NCI-H2081 (cell line): ENCODE data around the gene ATP8B4.

Experiments used
- DNase-seq, 2 experiments: peaks; one replicate each; lab custom pipeline; 2025; lab: John Stamatoyannopoulos, UW

Gene ATP8B4

DNA sequence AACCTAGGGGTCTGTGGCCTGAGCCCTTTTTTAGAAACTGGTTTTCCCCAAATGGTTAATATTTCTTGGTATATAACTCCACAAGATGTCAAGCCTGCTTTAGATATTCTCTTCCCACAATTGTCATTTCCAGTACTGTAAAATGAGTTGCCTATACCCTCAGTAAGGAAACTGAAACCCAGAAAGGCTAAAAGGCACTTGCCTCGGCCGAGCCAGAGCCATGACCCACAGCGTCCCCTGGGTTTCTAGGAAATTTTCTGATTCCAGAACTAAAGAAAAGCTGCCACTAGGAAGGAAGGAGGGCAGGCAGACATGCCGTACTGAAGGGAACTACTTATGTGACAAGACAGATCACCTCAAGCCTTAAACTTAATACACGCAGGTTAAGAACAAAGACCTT lies 59.1 kb downstream of the ATP8B4 start:
- DNase-seq: no peak

DNA sequence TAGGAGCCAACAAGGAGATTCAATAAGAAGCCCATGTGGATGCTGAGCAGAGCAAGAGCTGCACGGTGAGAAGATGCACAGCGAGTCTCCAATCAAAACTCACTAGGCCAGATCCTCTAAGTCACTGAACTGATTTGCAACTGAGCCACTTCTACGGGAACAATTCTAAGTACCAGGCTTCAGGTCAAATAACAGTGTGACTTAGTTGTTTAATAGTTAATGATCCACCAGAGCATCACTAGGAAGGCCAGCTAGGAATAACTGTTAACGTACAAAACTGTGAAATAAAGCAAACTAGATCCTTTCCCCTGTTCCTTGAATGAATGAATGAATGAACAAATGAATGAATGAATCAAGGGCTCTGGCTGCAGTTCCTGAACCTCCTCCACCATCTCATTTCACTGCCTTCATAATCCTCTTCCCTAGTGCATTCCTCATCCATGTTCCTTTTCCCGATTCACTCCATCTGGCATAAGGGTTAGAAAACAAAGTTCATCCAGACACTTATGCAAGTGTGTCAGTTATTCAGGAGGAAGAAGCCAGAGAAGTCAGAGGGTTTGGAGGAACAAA lies 59.7 kb downstream of the ATP8B4 start:
- peak in 1 of 2 experiments; percentile 15 for DNase-seq

DNA sequence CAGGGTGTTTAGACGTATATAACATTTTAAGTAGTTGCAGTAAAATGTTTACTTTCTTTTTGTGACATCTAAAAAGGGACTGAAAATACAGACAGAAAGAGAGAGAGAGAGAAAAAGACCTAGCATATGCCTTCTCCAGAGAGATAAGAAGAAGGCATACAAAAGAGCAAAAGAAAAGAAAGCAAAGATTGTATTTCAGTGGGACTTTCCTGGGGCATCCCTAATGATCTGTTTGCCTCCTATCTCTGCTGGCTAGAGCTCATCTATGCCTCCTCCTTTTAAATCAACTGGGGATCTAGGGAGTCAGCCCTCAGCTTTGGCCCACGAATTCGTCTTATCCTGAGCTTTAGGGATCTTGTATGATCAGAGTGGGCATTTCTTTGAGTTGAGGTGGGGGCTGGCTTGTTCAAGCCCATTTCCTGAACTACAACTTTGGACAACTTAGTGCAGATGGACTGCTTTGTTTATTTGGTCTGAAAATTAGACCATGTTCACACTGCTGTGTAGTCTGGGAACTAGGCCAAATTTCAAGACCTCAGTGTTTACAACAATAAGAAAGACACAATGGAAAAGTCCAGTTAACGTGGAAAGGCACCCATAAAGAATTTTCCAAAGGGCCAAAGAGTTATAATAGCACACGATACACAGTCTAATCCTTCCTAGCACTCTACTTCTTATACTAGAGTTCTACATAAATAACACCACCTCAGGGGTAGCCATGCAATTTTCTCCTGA lies 61.0 kb downstream of the ATP8B4 start:
- peak; percentile 27 to 75 for DNase-seq

DNA sequence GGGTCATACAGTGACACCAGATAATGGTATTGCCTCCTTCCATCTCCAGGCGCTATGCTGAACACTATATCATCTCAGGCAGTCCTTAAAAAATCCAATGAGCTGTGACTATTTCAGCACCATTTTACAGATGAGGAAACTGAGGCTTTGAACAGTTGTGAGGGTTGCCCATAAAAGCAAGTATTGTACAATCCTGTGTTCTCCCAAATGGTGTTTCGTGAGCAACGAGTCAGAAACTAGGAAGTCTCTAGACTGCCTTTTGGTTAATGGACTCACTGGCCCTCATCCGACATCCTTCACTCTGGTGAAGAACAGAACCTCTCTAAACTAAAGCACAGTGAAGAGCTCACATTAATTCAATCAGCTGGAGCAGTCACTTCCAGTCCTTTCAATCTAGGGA lies 61.8 kb downstream of the ATP8B4 start:
- no peak for DNase-seq

DNA sequence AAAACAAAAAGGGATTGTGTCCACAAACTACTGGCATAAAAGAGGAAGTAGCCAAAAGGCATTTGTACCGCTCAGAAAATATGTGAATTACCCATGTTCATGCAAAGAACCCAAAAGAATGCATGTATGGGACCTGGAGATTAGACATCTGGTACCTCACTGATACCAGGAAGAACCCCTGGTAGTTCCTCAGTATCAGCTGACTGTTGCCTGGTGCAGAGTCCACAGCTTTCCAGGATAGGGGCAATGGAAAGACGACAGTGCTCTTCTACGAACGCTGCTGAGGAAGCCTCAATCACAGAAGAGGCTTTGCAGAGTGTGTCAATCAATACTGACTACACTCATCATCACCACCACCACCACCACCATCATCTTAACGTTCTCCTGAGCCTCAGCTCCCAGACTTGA lies 63.3 kb downstream of the ATP8B4 start:
- no peak for DNase-seq

DNA sequence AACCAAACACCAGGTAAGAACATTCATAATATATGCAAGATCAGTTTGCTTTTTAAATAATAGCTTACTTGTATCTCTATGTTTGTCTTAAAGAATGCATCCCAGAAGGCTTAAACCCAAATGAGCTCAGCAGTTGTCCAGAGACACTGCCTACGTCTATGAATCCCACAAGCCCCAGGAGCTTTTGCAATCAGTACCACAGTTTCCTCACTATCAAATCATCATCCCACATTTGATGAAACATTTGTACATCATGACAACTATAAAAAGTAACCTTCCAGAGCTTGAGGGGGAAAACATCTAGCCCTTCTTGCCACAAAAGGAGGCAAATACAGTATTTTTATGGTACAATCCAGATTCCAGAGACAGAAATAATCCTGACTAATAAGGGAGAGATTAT lies 63.7 kb downstream of the ATP8B4 start:
- no peak for DNase-seq

DNA sequence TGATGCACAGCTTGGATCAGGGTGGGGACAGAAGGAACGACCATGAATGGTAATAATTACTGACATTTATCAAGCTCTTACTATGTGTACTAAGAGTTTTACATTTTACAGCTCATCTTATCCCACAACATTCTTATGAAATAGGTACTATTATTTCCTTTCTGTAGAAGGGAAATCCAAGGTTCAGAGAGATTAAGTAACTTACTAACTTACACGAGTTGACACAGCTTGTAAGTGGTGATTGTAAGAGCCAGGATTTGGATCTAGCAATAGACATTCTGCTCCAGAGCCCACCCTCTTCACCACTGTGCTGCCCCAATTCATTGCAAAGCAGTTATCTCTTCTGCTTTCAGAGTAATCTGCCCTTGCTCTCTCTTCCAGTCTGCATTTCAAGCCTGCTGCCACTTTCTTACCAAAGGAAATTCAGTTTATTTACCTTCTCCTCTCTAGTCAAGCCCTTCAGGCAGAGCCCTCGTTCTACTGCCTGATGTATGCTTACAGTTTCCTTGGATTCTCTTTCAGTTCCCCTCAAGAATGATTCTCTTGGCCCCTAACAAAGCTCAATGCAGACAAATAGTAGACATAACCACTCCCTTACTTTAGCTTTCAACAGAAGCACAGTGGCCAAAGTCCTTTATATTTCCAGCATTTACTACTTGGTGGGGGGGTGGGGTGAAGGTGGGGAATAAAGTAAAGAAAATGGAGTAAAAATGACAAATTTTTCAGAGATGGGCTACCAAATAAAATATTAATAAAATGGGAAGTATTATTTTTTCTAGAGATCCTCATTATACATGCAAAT lies 65.8 kb downstream of the ATP8B4 start:
- DNase-seq: no peak

DNA sequence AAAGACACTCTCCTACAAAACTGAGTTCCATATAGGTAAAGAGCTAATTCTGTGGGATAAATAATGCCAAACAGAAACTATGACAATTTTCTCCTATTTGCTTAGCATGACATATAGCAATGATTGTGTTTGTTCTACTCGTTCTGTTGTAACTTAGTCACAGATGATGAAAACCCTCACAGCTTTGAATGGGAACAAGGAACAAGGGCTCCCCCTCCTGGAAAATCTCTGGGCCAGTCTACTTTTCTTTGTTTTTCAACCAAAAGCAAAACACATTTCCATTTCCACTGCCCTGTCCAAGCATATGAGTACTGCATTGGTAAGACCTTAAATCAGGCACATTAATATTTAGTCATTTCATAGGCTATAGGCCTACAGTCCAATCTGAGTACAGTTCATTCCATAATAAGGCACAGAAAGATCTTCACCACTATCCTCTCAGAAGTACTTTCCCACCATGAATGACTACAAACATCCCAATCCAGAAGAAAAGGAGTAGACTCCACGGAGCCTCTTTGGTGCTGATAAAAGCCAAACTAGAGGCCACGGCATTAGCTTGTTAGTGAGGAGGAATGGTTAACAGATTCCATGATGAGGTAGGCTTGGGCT lies 67.1 kb downstream of the ATP8B4 start:
- DNase-seq: peak; percentile 52 to 62

DNA sequence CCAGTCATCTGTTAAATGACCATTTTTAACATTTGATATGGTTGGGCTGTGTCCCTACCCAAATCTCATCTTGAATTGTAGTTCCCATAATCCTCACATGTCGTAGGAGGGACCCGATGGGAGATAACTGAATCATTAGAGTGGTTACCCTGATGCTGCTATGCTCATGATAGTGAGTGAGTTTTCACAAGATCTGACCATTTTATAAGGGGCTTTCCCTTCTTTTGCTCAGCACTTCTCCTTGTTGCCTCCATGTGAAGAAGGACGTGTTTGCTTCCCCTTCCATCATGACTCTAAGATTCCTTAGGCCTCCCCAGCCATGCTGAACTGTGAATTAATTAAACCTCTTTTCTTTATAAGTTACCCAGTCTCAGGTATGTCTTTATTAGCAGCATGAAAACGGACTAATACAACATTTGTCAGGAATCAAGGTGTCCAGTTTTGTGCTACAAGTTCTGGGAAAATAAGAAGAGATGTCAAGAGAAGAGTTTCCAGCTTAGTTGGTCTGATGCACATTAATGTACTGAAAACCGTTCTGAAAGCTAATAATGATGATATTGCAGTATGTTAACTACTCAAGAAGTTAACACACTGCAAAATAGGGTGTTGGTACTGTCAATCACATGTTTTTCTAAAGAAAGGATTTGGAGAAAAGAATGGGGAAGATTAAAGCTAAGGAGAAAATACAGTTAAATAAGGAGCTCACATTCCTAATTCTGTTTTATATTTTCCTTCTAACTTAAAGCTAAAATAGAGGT lies 67.9 kb downstream of the ATP8B4 start:
- no peak for DNase-seq

DNA sequence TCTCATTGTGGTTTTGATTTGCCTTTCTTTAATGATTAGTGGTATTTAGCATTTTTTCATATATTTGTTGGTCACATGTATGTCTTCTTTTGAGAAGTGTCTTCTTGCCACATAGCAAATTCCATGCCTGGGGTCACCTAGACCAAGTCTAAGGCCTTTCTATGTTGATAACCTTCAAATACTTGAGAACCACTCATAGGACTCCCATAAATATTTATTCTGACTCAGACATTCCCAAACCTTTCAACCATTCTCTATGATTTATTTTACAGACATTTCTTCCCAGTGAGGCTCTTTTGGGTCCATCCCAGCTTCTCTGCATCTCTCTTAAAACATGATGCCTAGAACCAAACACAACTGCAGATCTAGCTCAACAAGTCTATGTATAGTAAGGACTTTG lies 69.2 kb downstream of the ATP8B4 start:
- no peak for DNase-seq

DNA sequence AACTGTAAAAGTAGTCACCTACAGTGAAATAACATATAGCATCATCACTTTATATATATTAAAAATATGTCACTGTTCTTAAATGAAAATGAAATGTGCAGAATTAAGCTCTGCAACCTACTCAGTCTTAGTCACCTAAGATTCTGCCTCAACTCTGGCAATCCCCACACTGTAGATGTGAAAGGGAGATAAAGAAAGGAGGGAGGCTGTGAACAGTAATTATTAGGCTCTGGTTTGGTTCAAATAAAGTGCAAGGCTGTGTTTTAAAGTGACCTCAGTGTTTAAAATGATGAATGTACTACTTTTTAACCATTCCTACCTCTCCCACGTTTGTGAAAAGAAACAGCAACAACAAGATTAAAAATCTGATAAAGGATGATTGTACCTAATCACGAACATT lies 72.2 kb downstream of the ATP8B4 start:
- no peak for DNase-seq

DNA sequence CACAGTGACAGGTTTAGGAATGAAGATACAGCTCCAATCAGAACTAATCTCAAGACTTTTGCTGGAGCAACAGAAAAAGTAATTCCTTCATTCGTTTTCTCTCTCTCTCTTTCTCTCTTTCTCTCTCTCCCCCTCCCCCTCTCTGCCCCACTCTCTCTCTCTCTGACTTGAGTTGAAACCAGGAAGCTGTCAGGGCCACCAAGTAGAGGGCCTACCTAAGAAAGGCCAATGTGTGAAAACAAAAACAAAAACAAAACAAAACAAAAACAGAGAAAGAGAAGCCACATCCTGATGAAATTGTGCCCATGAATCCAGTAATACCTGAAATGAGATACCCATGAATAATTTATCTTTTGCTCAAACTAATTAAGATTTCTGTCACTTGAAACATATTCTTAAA lies 72.9 kb downstream of the ATP8B4 start:
- DNase-seq: no peak

DNA sequence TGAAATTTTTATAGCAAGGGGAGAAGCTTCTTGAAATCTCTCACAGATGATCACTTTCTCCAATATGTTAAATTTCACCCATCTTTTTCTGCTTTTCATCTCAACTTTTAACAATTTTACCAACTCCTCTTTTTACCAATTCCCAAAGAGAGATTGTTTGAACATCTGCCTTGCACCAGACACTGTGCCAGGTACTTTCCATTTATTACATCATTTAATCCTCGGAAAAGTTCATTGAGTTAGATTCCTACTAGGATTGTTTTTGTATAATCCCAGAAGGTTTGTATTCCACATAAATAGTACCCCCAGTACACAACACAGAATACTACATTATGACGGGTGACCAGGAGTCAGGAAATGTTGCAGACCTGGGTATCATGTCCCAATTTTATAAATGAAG lies 74.1 kb downstream of the ATP8B4 start:
- DNase-seq: no peak

DNA sequence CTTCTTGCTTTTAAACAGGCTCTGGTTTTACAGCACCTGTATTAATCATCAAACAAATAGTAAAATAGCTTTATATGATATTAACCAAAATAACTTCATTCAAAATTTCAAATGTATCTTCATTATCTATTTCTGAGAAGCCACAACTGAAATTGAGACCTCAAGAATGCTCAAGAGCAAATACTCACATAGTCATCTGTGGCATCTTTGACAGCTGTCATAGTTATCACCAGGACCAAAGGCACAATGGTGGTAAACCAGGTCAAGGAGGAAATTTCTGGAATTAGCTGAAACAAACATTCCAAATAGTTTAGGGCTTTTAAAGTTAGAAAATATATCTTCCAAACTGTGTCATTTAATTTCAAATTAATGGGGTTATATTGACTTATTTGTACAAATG lies 74.6 kb downstream of the ATP8B4 start:
- DNase-seq: no peak

DNA sequence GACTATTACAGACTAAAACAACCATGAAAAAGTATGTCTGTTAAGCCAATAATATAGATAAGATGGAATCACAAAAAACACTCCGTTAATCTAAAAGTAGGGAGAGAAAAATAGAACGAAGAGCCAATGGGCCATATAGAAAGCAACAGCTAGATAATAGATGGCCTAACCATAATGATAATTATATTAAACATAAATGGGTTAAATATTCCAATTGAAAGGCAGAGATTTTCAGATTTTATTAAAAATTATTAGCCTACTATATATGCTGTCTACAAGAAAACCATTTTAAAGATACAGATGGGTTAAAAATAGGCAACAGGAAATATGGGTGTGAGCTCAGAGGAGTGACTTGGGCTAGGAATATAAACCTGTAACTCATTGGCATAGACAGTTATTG lies 76.3 kb downstream of the ATP8B4 start:
- DNase-seq: no peak

DNA sequence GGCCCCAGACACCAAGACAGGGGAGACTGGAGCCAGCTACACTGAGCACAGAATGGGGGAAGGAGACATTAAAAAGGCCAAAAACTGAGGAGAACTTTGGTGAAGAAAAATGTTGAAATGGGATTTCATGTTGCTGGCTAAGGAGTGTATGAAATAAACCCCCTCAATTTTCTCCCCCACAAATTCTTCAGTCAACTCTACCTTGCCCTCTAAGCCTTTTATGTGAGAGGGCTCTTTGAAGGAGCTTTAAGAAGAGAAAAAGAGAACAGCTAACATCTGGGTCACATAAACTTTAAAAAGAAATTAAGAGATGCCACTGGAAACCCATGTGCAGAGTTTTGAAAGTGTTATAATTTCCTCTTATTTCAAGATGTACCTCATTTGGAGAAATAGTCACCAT lies 88.6 kb downstream of the ATP8B4 start:
- no peak for DNase-seq

DNA sequence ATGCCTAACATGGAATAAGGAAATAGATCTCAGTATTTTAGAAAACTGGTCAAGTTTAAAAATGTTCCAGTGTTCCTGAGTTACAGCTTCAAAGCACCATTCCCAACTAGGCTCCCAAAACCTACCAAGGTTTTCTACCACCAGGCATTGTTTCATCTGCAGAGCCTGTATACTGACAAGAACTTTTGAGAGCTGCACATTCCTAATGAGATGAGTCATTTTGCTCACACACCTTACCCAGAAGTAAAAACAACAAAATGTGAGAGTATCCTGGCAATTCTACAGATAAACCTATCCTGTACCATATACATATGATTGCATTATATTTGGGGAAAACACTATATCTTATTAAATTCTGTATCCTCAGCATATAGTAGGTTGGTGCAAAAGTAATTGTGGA lies 90.7 kb downstream of the ATP8B4 start:
- no peak for DNase-seq

DNA sequence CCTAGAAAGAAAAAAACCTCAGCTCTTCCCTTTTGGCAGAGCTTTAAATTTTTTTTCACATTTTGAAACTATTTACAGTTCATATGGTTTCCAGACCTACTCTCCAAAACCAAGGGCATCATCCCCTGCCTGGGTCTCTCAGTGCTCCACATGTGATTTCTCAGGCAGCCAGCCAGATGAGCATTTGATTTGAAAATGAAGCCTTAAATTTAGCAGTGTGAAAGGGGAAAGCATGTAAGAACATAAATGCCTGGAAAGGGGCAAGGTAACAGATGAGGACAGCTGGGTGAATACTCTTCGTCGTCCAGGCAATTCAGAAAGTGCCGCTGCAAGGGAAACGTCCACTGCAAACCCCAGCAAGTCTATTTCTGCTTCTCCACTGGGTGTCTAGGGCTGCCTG lies 94.8 kb downstream of the ATP8B4 start:
- no peak for DNase-seq

DNA sequence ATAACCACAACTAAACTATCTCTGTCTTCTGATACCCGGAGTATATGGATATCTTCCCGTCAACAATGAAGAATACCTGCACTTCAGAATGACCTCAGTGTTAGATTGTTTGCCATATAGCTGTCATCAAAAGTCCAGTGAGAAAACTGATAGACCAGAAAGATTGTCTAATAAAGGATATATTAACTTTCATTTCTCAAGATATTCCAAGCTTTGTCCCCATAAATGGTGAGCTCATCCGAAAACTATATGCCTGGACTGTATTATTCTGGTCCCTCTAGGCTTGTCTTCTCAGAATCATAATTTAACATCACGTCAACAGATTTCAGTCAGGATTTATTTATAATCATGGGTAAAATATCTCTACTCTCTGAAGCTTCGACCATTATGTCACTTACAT lies 100.5 kb downstream of the ATP8B4 start:
- DNase-seq: no peak

DNA sequence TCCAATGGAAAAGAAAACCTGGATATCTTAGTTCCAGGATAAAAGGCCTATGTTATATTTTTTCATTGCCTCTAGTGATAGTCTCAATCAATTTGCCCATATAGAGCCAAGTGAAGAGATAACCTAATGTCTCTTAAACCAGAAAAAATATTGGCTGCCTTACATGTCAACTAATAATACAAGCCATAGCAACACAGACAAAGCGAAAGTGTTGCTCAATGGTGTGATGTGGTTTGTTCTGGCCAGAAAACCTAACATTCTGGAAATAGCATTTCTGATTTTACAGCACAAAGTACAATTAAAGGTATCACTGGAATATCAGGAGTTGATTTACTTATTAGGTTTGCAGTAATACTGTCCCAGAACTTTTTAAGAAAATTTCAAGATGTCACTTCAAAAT lies 101.5 kb downstream of the ATP8B4 start:
- no peak for DNase-seq

DNA sequence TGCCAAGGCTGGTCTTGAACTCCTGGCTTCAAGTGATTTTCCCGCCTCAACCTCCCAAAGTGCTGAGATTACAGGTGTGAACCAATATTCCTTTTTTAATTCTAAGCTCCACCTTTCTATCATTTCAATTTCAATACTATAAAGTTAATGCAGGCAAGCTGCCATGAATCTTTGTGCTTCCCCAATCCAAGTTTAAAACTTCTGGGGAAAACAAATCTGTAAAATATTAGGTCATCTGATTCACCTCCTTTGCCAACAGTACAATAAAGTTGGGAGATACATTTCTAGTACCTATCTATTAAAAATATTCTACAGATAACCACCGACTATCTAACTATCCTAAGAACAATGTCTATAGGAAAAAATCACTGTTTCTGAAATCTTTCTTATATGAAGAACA lies 102.1 kb downstream of the ATP8B4 start:
- no peak for DNase-seq

DNA sequence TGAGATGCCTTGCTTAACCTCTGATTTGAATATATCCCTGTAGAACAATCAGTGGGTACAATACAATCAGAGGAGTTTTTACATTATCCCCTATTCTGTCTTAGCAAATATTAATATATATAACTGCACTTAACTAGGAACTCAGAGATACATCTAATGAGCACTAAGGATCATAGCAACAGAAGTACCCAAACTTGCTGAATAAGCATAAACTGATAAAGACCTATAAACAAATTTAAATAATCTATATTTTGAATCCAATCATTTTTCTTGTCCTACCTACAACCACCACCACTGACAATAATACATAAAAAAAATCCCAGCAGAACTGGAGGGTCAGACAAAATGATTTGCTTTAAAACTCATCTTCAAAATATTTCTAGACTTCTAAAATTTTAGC lies 106.2 kb downstream of the ATP8B4 start:
- no peak for DNase-seq
